Peyer's patch (tissue), 4 donors: Measurements from ENCODE around the gene CFD.

Source experiments
- POLR2A ChIP-seq, 2 donors: fragments of 450-650 bp; IDR thresholded peaks; one replicate each; pipeline ENCODE4 v1.5.1; 2017; ENCODE audit warnings: antibody characterized with exemption in 2 of 2, mild to moderate bottlenecking in 2 of 2, moderate library complexity in 2 of 2
- TF ChIP-seq, protein P1 (sequence below), 6 experiments: fragments of 450-650 bp in 4 of 6; fragments of 200-600 bp in 2 of 6; sonication (generic) in 1 of 6; IDR thresholded peaks; one replicate each; pipeline ENCODE4 v1.5.1; 2017 to 2019; ENCODE audit warnings: antibody characterized with exemption in 6 of 6, mild to moderate bottlenecking in 3 of 6, moderate library complexity in 1 of 6

DNA sequence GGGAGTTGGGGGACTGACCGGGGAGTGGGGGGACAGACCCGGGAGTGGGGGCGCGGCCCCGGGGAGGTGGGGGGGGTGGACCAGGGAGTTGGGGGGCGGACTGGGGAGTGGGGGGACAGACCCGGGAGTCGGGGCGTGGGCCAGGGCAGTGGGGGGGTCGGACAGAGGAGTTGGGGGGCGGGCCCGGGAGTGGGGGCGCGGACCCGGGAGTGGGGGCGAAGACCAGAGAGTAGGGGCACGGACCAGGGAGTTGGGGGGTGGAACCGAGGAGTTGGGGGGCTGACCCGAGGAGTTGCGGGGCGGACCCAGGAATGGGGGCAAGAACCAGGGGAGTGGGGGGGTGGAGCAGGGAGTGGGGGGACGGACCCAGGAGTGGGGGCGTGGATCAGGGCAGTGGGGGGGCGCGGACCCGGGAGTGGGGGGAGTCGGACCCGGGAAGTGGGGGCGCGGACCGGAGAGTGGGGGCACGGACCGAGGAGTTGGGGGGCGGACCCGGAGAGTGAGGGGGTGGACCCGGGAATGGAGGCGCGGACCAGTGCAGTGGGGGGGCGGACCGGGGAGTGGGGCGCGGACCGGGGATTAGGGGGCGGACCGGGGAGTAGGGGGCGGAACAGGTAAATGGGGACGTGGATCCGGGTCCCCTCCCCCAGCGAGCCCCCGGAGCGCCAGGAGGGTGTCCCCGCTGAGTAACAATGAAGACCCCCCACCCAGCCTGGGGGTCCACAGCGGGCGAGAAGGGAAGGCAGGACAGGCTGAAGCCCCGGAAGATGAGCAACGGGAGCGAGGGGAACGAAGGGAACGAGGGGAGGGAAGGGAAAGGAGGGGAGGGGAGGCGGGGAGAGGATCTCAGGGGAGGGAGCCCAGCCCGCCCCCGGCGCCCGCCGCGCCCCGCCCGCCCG lies 53.0 kb downstream of the CFD start:
- TF ChIP-seq, protein P1, sequence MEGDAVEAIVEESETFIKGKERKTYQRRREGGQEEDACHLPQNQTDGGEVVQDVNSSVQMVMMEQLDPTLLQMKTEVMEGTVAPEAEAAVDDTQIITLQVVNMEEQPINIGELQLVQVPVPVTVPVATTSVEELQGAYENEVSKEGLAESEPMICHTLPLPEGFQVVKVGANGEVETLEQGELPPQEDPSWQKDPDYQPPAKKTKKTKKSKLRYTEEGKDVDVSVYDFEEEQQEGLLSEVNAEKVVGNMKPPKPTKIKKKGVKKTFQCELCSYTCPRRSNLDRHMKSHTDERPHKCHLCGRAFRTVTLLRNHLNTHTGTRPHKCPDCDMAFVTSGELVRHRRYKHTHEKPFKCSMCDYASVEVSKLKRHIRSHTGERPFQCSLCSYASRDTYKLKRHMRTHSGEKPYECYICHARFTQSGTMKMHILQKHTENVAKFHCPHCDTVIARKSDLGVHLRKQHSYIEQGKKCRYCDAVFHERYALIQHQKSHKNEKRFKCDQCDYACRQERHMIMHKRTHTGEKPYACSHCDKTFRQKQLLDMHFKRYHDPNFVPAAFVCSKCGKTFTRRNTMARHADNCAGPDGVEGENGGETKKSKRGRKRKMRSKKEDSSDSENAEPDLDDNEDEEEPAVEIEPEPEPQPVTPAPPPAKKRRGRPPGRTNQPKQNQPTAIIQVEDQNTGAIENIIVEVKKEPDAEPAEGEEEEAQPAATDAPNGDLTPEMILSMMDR (IDR thresholded peaks at IDR 0.05) = no peak
- TF ChIP-seq POLR2A (IDR thresholded peaks at IDR 0.05) = no peak
